Cerebellar cortex (tissue), 1 donor: ENCODE data around the gene AGMO.
"Not testable (repeated sequence)": the region's sequence is repeated elsewhere in the genome, so short reads cannot be mapped to it uniquely, and the experiment has no call there.

Experiments used
- DNase-seq: peaks from one replicate; pipeline ENCODE4 v3.0.0-alpha.2; 2015; ENCODE audit warnings: low spot score

AGMO gene

GRCh38 chr7:15559416-15559928 lies 2.3 kb downstream of the AGMO start:
- DNase-seq, result no peak

- DNase-seq, result no peak
These were observed 3.1 kb downstream of the AGMO start for GRCh38 chr7:15558756-15559155.

- DNase-seq, result no peak
These were observed 4.1 kb downstream of the AGMO start for GRCh38 chr7:15557686-15558085.

GRCh38 chr7:15557186-15557585 lies 4.6 kb downstream of the AGMO start:
- no peak for DNase-seq

- DNase-seq, result no peak
These were observed 5.3 kb downstream of the AGMO start for GRCh38 chr7:15556339-15557105.

GRCh38 chr7:15555381-15555859 lies 6.4 kb downstream of the AGMO start:
- no peak for DNase-seq

- no peak for DNase-seq
These were observed 7.1 kb downstream of the AGMO start for GRCh38 chr7:15554744-15555143.

- no peak for DNase-seq
These were observed 7.7 kb downstream of the AGMO start for GRCh38 chr7:15554081-15554480.

- DNase-seq, result not testable (repeated sequence)
These were observed 14.5 kb downstream of the AGMO start for GRCh38 chr7:15547320-15547719.

GRCh38 chr7:15546272-15546792 lies 15.5 kb downstream of the AGMO start:
- no peak for DNase-seq

- DNase-seq, result no peak
These were observed 17.8 kb downstream of the AGMO start for GRCh38 chr7:15544050-15544449.

GRCh38 chr7:15543256-15543655 lies 18.6 kb downstream of the AGMO start:
- DNase-seq, result no peak

GRCh38 chr7:15527648-15528047 lies 34.2 kb downstream of the AGMO start:
- DNase-seq, result no peak

- no peak for DNase-seq
These were observed 36.1 kb downstream of the AGMO start for GRCh38 chr7:15525652-15526263.

- no peak for DNase-seq
These were observed 37.7 kb downstream of the AGMO start for GRCh38 chr7:15524077-15524476.

GRCh38 chr7:15517865-15518264 lies 44.0 kb downstream of the AGMO start:
- not testable (repeated sequence) for DNase-seq

- DNase-seq, result no peak
These were observed 46.6 kb downstream of the AGMO start for GRCh38 chr7:15515252-15515651.

- no peak for DNase-seq
These were observed 53.6 kb downstream of the AGMO start for GRCh38 chr7:15508258-15508657.

- DNase-seq, result no peak
These were observed 54.1 kb downstream of the AGMO start for GRCh38 chr7:15507708-15508107.

GRCh38 chr7:15507171-15507570 lies 54.6 kb downstream of the AGMO start:
- DNase-seq, result no peak

- DNase-seq, result no peak
These were observed 56.1 kb downstream of the AGMO start for GRCh38 chr7:15505761-15506160.

GRCh38 chr7:15504351-15504750 lies 57.5 kb downstream of the AGMO start:
- DNase-seq, result no peak

GRCh38 chr7:15503603-15504290 lies 58.1 kb downstream of the AGMO start:
- no peak for DNase-seq
